Adipose tissue (tissue), 3 donors: ENCODE results near the gene ZNF429. TPM values are rescaled to one million over a fixed set of nuclear protein-coding genes. Genes with fewer than 3 reads are reported as not detected.
"Not testable (repeated sequence)": the region's sequence is repeated elsewhere in the genome, so short reads cannot be mapped to it uniquely, and the experiment has no call there.

Experiments
- H3K27ac ChIP-seq: one replicate; pipeline ENCODE4 v1.5.1; 2013; ENCODE audit warnings: low read depth, low read length
- WGBS, 3 donors: extraction: QIAGEN DNeasy Blood & Tissue Kit; methylation state at CpG; one replicate each; pipeline ENCODE4 v1.1.7; 2013; 5-methylcytosine and 5-hydroxymethylcytosine counted together
- polyA plus RNA-seq, 3 donors: library from polyadenylated mRNA; stranded (reverse); fragments of 200-250 nt; gene quantifications; one replicate each; pipeline ENCODE4 v1.2.3, GENCODE V29; 2013
- donor health status: healthy with polysubstance abuse.
- donor health status: Bipolar disorder and iron deficiency.
- donor health status: healthy.

The ZNF429 gene
- polyA plus RNA-seq, 3 donors, result 5.6 to 8.5 (median 7.7) TPM

DNA sequence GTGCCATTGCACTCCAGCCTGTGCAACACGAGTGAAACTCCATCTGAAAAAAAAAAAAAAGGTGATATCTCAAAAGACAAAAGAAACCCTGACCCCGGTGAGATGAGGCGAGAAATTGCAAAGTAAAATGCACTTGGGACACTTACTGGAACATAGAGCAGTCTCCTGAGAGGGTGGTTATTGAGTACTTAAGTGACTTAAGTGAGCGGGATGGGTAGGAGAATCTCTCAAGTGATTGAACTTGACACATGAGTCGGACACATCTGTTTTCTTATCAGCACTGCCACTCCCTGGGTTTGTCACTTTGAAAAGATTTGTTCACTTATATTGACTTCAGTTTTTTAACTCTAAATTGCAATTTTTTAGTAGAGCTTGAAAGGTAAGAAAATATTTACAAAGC lies 2.8 kb downstream of the ZNF429 start:
- WGBS, 3 donors, result 69 to 90% (median 75%) methylated on average over 5 of the region's 5 CpGs
- H3K27ac ChIP-seq, result no peak overlapping the region

DNA sequence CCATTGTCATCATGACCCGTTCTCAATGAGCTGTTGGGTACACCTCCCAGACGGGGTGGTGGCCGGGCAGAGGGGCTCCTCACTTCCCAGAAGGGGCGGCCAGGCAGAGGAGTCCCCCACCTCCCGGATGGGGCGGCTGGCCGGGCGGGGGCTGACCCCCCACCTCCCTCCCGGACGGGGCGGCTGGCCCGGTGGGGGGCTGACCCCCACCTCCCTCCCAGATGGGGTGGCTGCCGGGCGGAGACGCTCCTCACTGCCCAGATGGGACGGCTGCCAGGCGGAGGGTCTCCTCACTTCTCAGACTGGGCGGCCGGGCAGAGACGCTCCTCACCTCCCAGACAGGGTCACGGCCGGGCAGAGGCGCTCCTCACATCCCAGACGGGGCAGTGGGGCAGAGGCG lies 5.7 kb downstream of the ZNF429 start:
- WGBS, 3 donors, result 92 to 96% (median 94%) methylated on average over 14 to 21 of the region's 25 CpGs
- not testable (repeated sequence) for H3K27ac ChIP-seq

DNA sequence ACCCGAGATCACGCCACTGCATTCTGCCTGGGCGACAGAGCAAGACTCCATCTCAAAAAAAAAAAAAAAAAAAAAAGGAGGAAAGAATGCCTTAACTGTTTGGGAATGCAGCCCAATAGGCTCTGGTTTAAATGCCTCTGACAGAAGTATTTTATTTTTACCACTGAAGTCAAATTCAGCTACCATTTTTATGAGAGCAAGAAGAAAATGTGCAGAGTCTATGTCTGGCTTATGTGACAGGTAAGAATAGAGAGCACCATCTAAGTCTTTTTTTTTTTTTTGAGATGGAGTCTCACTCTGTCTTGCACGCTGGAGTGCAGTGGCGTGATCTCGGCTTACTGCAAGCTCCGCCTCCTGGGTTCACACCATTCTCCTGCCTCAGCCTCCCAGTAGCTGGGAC lies 7.2 kb downstream of the ZNF429 start:
- 89 to 96% (median 93%) methylated on average over 7 of the region's 7 CpGs for WGBS, 3 donors

DNA sequence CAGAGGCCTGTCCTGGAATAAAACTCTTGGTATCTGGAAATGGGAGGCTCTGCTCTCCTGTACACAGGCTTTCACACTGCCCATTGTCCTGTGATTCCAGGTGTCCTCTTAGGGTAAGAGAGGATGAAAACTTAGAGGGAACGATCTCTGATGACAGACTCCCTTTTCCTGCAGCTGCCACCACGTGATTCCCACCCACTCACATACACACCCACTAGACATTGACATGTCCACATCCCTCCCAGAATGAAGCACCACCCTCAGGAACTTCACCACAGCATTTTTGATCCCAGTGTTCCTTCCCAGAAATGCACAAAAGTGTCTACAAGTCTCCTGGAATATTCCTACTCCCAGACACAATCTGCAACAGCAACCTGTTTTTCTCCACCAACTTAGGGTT lies 8.2 kb downstream of the ZNF429 start:
- 50 to 75% (median 69%) methylated on average over 2 of the region's 2 CpGs for WGBS, 3 donors
- H3K27ac ChIP-seq, result no peak overlapping the region

More for the DNA sequence above, 7.2 kb downstream of the ZNF429 start:
- H3K27ac ChIP-seq, result not testable (repeated sequence)

DNA sequence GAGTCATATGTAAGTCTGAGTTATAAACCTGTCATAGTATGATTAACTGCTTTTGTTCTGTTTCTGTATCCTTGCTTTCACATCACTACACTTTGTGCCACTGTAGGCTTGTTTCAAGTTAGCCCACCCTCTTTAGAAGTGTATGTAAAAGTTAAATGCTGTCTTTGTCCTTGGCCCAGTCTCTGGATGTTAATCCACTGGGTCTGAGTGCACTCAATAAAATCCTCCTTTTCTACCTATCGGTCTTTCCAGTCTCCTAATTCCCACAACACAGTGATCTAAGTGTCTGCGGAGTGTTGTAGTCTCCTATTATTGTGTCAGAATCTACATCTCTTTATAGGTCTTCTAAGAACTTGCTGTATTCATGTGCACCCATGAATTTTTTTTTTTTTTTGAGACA lies 14.1 kb downstream of the ZNF429 start:
- no peak overlapping the region for H3K27ac ChIP-seq
- WGBS, 3 donors, result 96 to 98% (median 97%) methylated on average over 2 of the region's 2 CpGs

DNA sequence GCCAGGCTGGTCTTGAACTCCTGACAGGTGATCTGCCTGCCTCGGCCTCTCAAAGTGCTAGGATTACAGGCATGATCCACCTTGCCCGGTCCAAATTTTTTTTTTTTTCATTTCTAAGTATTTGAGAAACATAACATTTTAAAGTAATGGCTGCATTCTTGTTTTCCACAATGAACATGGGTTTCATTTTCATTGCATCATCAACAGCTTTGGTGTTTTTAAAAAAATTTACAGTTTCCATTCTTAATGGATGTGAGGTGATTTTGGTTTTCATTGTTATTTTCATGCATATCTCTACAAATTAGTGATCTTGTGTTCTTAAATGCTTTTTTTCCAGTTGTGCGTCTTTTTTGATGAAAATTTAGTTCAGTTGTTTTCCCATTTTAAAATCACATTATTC lies 27.5 kb downstream of the ZNF429 start:
- H3K27ac ChIP-seq, result no peak overlapping the region
- 95 to 99% (median 98%) methylated on average over 3 of the region's 3 CpGs for WGBS, 3 donors

DNA sequence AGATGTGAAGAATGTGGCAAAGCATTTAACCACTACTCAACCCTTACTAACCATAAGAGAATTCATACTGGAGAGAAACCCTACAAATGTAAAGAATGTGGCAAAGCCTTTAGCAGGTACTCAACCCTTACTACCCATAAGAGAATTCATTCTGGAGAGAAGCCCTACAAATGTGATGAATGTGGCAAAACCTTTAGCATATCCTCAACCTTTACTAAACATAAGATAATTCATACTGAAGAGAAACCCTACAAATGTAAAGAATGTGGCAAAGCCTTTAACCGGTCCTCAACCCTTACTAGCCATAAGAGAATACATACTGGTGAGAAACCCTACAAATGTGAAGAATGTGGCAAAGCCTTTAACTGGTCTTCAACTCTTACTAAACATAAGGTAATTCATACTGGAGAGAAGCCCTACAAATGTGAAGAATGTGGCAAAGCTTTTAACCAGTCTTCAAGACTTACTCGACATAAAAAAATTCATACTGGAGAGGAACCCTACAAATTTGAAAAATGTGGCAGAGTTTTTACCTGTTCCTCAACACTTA lies 31.4 kb downstream of the ZNF429 start:
- H3K27ac ChIP-seq, result not testable (repeated sequence)
- whole genome bisulfite sequencing, 3 donors, result 98 to 100% (median 100%) methylated on average over 2 of the region's 2 CpGs

DNA sequence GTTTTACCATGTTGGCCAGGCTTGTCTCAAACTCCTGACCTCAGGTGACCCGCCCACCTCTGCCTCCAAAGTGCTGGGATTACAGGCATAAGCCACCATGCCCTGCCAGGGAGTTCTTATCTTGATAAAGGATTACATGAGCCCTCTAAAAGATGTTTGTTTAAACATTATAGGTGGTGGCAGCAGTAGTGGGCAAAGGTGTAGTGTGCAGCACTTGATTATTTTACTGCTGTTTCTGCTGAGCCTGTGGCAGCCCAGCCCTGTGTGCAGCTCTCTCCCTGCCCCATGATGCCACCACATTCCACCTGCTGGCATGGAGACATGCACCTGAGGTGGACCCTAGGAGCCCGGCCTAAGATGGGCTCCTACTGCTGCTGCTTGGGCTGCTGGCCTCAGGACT lies 54.0 kb downstream of the ZNF429 start:
- 82 to 92% (median 85%) methylated on average over 2 of the region's 2 CpGs for WGBS, 3 donors
- H3K27ac ChIP-seq, result no peak overlapping the region

DNA sequence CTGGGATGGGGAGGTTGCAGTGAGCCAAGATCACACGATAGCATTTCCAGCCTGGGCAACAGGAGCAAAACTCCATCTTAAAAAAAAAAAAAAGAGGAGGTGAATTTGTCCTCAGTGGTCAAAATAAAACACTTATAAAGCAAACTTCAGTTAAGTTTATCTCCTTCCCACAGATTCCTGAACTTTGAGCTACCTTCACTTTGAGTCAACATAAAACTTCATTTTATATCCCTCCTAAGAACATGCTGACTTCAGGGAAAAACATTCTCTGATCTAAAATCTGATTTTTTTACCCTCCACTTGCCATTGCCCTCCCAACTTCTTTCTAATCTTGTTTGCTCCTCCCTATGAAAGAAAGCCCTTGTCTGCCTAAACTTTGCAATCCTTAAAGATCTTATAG lies 59.0 kb downstream of the ZNF429 start:
- 53 to 85% (median 75%) methylated on average over 1 of the region's 1 CpG for WGBS, 3 donors
- H3K27ac ChIP-seq, result no peak overlapping the region

DNA sequence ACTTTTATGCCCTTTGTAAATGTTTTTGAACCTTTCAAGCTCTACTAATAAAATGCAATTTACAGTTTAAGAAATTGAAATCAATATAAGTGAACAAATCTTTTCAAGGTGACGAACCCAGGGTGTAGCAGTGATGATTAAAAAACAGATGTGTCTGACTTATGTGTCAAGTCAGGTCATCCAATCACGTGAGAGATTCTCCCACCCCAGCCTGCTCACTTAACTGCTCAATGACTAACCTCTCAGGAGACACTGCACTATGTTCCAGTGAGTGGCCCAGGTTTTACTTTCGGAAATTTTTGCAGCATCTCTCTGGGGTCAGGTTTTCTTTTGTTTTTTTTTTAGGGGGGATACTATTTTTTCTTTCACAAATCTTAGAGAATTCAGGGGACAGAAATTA lies 60.7 kb downstream of the ZNF429 start:
- no peak overlapping the region for H3K27ac ChIP-seq
- 63 to 75% (median 69%) methylated on average over 3 of the region's 3 CpGs for WGBS, 3 donors

DNA sequence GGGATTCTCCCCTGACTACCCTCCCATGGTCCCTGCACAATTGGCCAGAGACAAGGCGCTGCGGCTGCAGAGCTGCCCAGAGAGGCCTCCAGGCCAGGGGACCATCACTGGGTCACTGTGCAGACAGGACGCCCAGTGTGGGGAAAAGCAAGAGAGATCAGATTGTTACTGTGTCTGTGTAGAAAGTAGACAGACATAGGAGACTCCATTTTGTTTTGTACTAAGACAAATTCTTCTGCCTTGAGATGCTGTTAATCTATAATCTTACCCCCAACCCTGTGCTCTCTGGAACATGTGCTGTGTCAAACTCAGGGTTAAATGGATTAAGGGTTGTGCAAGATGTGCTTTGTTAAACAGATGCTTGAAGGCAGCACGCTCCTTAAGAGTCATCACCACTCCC lies 62.4 kb downstream of the ZNF429 start:
- WGBS, 3 donors, result 67 to 76% (median 71%) methylated on average over 4 of the region's 4 CpGs
- not testable (repeated sequence) for H3K27ac ChIP-seq

DNA sequence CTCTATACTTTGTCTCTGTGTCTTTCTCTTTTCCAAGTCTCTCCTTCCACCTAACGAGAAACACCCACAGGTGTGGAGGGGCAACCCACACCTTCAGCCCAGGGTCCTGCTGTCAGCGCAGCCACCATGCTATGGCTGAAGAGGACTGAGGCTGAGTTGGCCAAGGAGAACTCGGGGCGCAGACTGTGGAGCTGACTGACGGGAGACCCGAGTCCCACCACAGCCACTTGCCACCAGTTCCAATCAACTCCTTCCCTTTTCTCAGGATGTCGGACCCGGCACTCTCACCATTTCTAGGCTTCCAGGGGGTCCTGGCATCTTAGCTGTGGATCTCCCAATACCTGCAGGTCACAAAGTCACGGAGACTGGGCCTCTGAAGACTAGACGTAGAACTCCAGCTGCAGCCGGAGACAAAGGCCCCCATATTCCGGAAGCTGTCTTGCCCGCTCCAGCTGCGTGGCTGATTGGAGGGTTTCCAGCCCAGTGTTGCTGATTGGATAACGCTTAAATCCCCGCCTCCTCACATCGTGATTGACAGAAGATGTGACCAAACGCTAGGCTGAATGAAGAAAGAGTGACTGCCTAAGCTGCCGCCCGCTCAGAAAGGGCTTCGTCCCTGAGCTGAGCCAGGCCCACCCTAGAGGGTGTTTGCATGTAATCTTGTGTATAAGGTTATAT lies 63.6 kb downstream of the ZNF429 start:
- WGBS, 3 donors, result 37 to 61% (median 45%) methylated on average over 21 of the region's 21 CpGs
- no peak overlapping the region for H3K27ac ChIP-seq

DNA sequence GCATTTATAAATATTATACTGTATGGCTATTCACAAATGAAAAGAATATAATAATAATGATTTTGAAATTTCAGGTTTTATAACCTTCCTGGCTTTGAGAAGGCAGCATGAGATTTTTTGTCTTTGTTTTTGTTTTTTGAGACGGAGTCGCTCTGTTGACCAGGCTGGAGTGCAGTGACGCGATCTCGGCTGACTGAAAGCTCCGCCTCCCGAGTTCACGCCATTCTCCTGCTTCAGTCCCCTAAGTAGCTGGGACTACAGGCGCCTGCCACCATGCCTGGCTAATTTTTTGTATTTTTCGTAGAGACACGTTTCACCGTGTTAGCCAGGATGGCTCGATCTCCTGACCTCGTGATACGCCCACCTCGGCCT lies 64.1 kb downstream of the ZNF429 start:
- 46 to 81% (median 63%) methylated on average over 16 of the region's 16 CpGs for WGBS, 3 donors
- no peak overlapping the region for H3K27ac ChIP-seq

DNA sequence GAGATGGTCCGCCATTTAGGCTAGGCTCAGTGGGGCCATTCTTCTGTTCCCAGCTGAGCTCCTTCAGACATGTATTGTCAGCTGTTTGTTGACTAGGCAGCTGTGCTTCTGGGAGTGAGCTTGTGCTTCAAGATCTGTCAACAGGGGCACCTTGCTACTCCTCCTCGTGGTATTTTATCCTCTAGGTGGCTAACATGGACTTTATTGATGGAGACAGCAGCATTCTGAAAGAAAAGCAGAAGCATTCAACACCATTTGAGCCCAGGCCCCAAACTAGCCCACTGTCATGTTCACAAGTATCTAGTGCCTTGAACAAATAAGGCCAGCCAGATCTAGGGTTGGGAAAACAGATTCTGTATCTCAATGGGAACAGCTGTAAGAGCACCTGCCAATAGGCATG lies 65.9 kb downstream of the ZNF429 start:
- 67 to 73% (median 70%) methylated on average over 2 of the region's 2 CpGs for WGBS, 3 donors
- no peak overlapping the region for H3K27ac ChIP-seq

DNA sequence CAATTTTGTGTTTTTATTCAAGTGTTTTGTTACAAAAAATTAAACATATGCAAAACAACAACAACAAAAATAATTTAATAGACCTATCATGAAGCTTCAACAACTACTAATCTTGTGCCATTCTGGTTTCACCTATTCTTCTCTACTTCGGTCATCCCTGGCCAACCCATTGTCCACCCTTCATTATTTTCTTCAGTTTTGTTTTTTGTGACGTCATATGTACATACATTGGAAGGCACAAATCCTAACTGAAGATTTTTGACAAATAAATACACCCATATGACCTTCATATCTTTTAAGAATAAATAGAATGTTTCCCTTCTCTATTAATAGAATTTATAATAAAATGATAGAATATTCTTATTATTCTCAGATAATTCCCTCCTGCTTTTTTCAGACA lies 69.2 kb downstream of the ZNF429 start:
- WGBS, 3 donors, result 52 to 70% (median 69%) methylated on average over 2 of the region's 2 CpGs
- H3K27ac ChIP-seq, result no peak overlapping the region

DNA sequence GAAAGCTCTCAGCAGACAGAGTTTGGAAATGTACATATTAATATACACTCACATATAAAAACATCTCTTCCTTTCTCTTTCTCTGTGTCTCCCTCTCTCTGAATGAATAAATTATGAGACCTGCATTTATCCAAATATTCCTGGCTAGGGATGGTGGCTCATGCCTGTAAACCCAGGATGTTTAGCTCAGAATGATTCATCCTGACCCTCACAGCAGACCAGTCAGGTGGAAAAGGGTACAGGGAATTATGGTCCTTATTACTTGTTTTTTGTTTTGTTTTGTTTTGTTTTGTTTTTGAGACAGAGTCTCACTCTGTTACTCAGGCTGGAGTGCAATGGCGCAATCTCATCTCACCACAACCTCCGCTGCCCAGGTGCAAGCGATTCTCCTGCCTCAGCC lies 71.1 kb downstream of the ZNF429 start:
- no peak overlapping the region for H3K27ac ChIP-seq
- WGBS, 3 donors, result 94 to 100% (median 95%) methylated on average over 3 of the region's 3 CpGs

DNA sequence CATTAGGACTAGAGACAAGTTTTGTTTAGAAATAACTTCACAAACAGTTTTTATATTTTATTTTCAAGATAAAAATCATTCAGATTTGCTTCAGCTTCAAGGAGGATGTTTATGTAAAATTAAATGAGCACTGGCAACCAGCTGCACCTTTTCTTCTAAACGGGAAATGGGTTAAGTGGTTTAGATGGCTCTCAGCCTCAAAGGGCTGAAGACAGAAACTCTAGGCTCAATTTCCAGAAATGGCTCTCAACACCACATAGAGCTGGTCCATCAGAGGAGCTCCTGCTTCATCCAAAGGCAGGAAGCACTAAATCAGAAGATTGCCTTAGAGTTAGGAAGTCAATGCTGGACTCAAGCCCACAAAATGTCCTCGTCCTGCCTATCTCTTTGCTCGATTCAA lies 74.7 kb downstream of the ZNF429 start:
- H3K27ac ChIP-seq, result no peak overlapping the region
- 50 to 64% (median 63%) methylated on average over 3 of the region's 3 CpGs for WGBS, 3 donors

DNA sequence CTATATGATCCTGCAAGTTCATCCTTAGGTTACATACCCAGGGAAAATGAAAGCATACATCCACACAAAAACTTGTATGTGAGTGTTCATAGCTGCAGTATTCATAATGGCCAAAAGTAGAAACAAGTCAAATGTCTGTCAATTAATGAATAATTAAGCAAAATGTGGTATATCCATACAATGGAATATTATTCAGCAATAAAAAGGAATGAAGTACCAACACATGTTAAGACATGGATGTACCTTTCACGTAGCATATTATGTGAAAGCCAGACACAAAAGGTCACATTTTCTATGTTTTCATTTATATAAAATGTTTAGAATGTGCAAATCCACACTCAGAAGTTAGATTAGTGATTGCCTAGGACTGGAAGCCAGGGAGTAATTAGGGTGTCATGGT lies 75.4 kb downstream of the ZNF429 start:
- WGBS, 3 donors, result 92 to 96% (median 93%) methylated on average over 1 of the region's 1 CpG
- no peak overlapping the region for H3K27ac ChIP-seq

DNA sequence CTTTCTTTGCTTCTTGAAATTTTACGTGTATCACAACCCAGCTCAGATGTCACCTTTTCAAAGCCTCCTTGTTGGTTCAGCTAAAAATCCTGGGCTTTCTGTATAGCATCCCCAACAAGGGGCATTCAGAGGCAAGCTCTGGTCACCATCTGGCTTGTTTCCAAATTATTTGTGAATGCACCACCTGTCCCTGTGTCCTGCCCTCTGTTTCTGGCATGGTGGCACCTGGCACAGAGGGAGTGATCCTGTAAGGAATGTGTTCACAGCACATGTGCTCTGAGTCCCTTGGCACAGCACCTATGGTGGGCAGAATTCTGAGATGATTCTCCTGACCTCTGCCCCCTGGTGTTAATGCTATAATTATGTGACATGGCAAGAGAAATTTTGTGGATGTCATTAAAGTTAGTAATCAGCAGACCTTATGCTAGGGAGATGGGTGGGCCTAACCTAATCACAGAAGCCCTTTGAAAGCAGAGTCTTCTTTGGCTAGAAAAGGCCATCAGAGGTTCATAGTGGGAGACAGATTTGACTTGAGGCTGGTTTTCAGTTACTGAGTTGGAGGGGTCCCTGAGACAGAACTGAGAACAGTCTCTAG lies 76.3 kb downstream of the ZNF429 start:
- no peak overlapping the region for H3K27ac ChIP-seq
- 47 to 86% (median 75%) methylated on average over 1 of the region's 1 CpG for WGBS, 3 donors

DNA sequence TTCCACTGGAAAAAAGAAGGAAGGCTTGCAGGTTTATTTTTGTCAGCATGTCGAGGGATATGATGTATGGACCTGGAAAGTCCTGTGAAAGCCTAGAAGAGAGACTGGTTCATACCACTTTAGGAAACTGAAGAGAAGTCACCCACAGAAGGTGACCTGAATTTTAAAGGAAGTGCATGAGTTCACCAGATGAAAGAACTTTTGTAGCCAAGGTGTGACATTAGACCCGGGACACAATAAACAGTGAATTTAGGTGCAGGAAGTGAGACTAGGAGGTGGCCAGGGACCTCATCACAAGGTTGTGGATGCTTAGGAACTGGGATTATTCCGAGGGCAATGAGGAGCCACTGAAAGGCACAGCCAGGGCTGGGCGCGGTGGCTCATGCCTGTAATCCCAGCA lies 79.1 kb downstream of the ZNF429 start:
- no peak overlapping the region for H3K27ac ChIP-seq
- 71 to 82% (median 80%) methylated on average over 5 of the region's 5 CpGs for WGBS, 3 donors
